ENCODE results near the gene DRC7. TPM values are rescaled to one million over a fixed set of nuclear protein-coding genes. Genes with fewer than 3 reads are reported as not detected.

The DRC7 gene
- total RNA-seq, 1 donor from 2014 or later = not detected

- intact Hi-C loops (cut with micrococcal nuclease) = no loop called here
Observed at GRCh38 chr16:57690782-57691471, 3.7 kb upstream of the DRC7 start.

GRCh38 chr16:57692636-57693035 is 2.0 kb upstream of the DRC7 start:
- intact Hi-C loops (cut with micrococcal nuclease) = no loop called here

GRCh38 chr16:57693550-57693949 is 1.1 kb upstream of the DRC7 start:
- intact Hi-C loops (cut with micrococcal nuclease) = no loop called here

- intact Hi-C loops (cut with micrococcal nuclease) = loop anchor here (1.0 kb wide), 1 partner anchor 41 kb away; the partner anchor contains the start of gene KATNB1
Observed at GRCh38 chr16:57694231-57694724, 328 bp upstream of the DRC7 start.

- intact Hi-C loops (cut with micrococcal nuclease) = no loop called here
Observed at GRCh38 chr16:57695680-57696069, 1.1 kb downstream of the DRC7 start.

- intact Hi-C loops (cut with micrococcal nuclease) = no loop called here
Observed at GRCh38 chr16:57696240-57696639, 1.6 kb downstream of the DRC7 start.

- intact Hi-C loops (cut with micrococcal nuclease) = no loop called here
Observed at GRCh38 chr16:57697896-57698537, 3.4 kb downstream of the DRC7 start.

GRCh38 chr16:57698812-57699405 is 4.3 kb downstream of the DRC7 start:
- intact Hi-C loops (cut with micrococcal nuclease) = no loop called here

- intact Hi-C loops (cut with micrococcal nuclease) = no loop called here
Observed at GRCh38 chr16:57699481-57699880, 4.9 kb downstream of the DRC7 start.

- intact Hi-C loops (cut with micrococcal nuclease) = no loop called here
Observed at GRCh38 chr16:57699899-57700298, 5.3 kb downstream of the DRC7 start.

GRCh38 chr16:57700781-57701551 is 6.4 kb downstream of the DRC7 start:
- intact Hi-C loops (cut with micrococcal nuclease) = no loop called here

GRCh38 chr16:57701759-57702371 is 7.3 kb downstream of the DRC7 start:
- intact Hi-C loops (cut with micrococcal nuclease) = no loop called here

GRCh38 chr16:57703416-57704010 is 8.9 kb downstream of the DRC7 start:
- intact Hi-C loops (cut with micrococcal nuclease) = no loop called here

GRCh38 chr16:57704011-57704904 is 9.7 kb downstream of the DRC7 start:
- intact Hi-C loops (cut with micrococcal nuclease) = no loop called here

GRCh38 chr16:57704905-57705852 is 10.6 kb downstream of the DRC7 start:
- intact Hi-C loops (cut with micrococcal nuclease) = no loop called here

- intact Hi-C loops (cut with micrococcal nuclease) = no loop called here
Observed at GRCh38 chr16:57706717-57707116, 12.1 kb downstream of the DRC7 start.

GRCh38 chr16:57707331-57707730 is 12.7 kb downstream of the DRC7 start:
- intact Hi-C loops (cut with micrococcal nuclease) = no loop called here

GRCh38 chr16:57708168-57708567 is 13.6 kb downstream of the DRC7 start:
- intact Hi-C loops (cut with micrococcal nuclease) = no loop called here

GRCh38 chr16:57709663-57710062 is 15.1 kb downstream of the DRC7 start:
- intact Hi-C loops (cut with micrococcal nuclease) = no loop called here

Measured in T-helper 1 cell treated with Interleukin-12 subunit alpha and Interleukin-12 subunit beta and Interleukin-4 antibody, amounts not matched to agents 30 ng/mL and 1 ng/mL, for 36 hours (primary cell).